Lung (tissue), 12 donors: ENCODE results near the gene ULK4. TPM values are rescaled to one million over a fixed set of nuclear protein-coding genes. Genes with fewer than 3 reads are reported as not detected.
"Not testable (repeated sequence)": the region's sequence is repeated elsewhere in the genome, so short reads cannot be mapped to it uniquely, and the experiment has no call there.

ENCODE experiments used
- ATAC-seq: fragments of 200-7000 bp; cut with Tn5 transposase; one replicate; pipeline ENCODE4 v1.9.1; 2020; ENCODE audit warnings: moderate number of reproducible peaks; ENCODE audit not compliant: insufficient read depth, low FRiP score
- DNase-seq, 3 donors: peaks; one replicate each; pipeline ENCODE4 v3.0.0-alpha.2; 2013 to 2017
- H3K27ac ChIP-seq, 2 donors: one replicate each; pipeline ENCODE4 v1.5.1; 2013; ENCODE audit warnings: mild to moderate bottlenecking in 2 of 2, moderate library complexity in 2 of 2, control low read depth in 1 of 2, inconsistent platforms in 1 of 2, low read depth in 1 of 2, low read length in 1 of 2
- H3K27me3 ChIP-seq, 3 donors: one replicate each; pipeline ENCODE4 v1.5.1; 2013; ENCODE audit warnings: low read length in 2 of 3; ENCODE audit not compliant: control insufficient read depth in 3 of 3, insufficient read depth in 3 of 3
- H3K36me3 ChIP-seq, 4 donors: one replicate each; pipeline ENCODE4 v1.5.1; 2013; ENCODE audit warnings: low read length in 4 of 4, mild to moderate bottlenecking in 1 of 4, moderate library complexity in 1 of 4; ENCODE audit not compliant: control insufficient read depth in 4 of 4, insufficient read depth in 4 of 4
- H3K4me1 ChIP-seq, 5 donors: one replicate each; pipeline ENCODE4 v1.5.1; 2013; ENCODE audit warnings: low read length in 5 of 5, mild to moderate bottlenecking in 2 of 5, moderate library complexity in 1 of 5; ENCODE audit not compliant: control insufficient read depth in 5 of 5, insufficient read depth in 5 of 5
- H3K4me3 ChIP-seq: one replicate; pipeline ENCODE4 v1.5.1; 2013; ENCODE audit warnings: mild to moderate bottlenecking, control low read depth, moderate library complexity
- H3K9ac ChIP-seq, 2 donors: one replicate each; pipeline ENCODE4 v1.5.1; 2013; ENCODE audit warnings: low read length in 2 of 2, control low read depth in 1 of 2; ENCODE audit not compliant: insufficient read depth in 1 of 2
- H3K9me3 ChIP-seq, 4 donors: one replicate each; pipeline ENCODE4 v1.5.1; 2013; ENCODE audit warnings: low read length in 3 of 4, mild to moderate bottlenecking in 1 of 4, moderate library complexity in 1 of 4; ENCODE audit not compliant: control insufficient read depth in 4 of 4, insufficient read depth in 3 of 4
- WGBS, 2 donors: extraction: QIAGEN DNeasy Blood & Tissue Kit; methylation state at CpG; one replicate each; pipeline ENCODE4 v1.1.7; 2013; 5-methylcytosine and 5-hydroxymethylcytosine counted together
- polyA plus RNA-seq, 2 donors: library from polyadenylated mRNA; stranded (reverse); fragments of 200-250 nt; gene quantifications; one replicate each; pipeline ENCODE4 v1.2.1, GENCODE V29; 2013
- total RNA-seq, 2 donors: library from RNA; depleted of rRNA in 1 of 2; stranded (reverse); fragments of >200 nt in 1 of 2; gene quantifications; one replicate each; pipeline ENCODE4 v1.2.1, GENCODE V29; 2014 to 2021
- TF ChIP-seq, protein P1 (sequence below): IDR thresholded peaks from 2 replicates; pipeline ENCODE4 v1.5.1; 2012; ENCODE audit warnings: mild to moderate bottlenecking; ENCODE audit errors: control extremely low read depth, extremely low read depth
- donor health status: control.
- donor health status: control.
- donor health status: Bipolar disorder and iron deficiency.
- donor health status: healthy.
- donor health status: DM: yes; HTN: yes; CAD: no.

Gene ULK4
- total and polyA plus RNA-seq, 4 donors = 2.8 to 56.0 (median 12.6) TPM

DNA sequence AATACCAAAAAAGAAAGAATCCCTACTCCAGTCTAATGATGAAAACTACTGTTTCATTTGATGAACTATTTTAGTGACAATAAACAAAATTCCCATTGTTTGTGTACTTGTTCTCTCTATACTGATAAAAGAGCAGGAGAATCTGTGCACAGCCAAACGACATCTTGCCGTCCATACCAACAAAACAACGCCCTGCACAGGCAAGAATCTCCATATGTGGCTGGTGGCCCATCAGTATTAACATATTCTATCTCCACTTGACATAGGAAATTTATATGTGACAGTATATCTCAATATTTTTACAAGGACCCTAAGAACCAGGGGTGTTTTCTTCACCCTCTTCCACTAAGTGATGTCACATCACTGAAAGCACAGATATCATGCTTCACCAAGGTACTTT is 279.5 kb downstream of the ULK4 start:
- TF ChIP-seq, protein P1, sequence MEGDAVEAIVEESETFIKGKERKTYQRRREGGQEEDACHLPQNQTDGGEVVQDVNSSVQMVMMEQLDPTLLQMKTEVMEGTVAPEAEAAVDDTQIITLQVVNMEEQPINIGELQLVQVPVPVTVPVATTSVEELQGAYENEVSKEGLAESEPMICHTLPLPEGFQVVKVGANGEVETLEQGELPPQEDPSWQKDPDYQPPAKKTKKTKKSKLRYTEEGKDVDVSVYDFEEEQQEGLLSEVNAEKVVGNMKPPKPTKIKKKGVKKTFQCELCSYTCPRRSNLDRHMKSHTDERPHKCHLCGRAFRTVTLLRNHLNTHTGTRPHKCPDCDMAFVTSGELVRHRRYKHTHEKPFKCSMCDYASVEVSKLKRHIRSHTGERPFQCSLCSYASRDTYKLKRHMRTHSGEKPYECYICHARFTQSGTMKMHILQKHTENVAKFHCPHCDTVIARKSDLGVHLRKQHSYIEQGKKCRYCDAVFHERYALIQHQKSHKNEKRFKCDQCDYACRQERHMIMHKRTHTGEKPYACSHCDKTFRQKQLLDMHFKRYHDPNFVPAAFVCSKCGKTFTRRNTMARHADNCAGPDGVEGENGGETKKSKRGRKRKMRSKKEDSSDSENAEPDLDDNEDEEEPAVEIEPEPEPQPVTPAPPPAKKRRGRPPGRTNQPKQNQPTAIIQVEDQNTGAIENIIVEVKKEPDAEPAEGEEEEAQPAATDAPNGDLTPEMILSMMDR = no peak
- H3K9ac ChIP-seq = no peak overlapping the region
- no peak for ATAC-seq
- peaks cover 0 to 2% (median 0%) of the 10 kb centered on the region in 4 donors for H3K9me3 ChIP-seq
- no peak for DNase-seq
- peaks cover 0 to 11% (median 0%) of the 10 kb centered on the region in 5 donors for H3K4me1 ChIP-seq
- WGBS, 2 donors = 93 to 94% methylated on average over 3 of the region's 3 CpGs
- no peaks in the 10 kb centered on the region for H3K27me3 ChIP-seq
- H3K4me3 ChIP-seq = no peak overlapping the region
- H3K36me3 ChIP-seq = no peaks in the 10 kb centered on the region
- no peak overlapping the region for H3K27ac ChIP-seq

DNA sequence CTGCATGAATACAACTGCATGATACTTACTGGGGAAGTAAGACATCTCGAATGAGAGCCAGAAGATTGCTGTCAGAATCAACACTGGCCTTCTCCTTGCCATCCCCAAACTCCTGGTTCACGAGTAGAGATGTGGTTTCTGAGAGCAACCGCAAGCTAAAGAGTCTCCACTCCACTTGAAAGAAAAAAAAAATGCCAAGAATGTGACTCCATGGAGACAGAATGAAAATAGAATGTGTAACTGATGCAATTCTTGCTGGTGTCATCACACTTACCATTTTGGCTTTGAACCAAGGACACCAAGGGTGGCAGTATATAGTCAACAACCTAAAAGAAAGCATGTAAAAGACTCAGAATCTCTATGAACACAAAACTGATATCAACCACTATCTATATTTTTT is 280.4 kb downstream of the ULK4 start:
- H3K9me3 ChIP-seq = peaks cover 0 to 2% (median 0%) of the 10 kb centered on the region in 4 donors
- no peak overlapping the region for H3K4me3 ChIP-seq
- H3K9ac ChIP-seq = no peak overlapping the region
- peaks cover 0 to 11% (median 0%) of the 10 kb centered on the region in 5 donors for H3K4me1 ChIP-seq
- peak; percentile 34 for ATAC-seq
- TF ChIP-seq, protein P1 = no peak
- H3K27me3 ChIP-seq = no peaks in the 10 kb centered on the region
- H3K27ac ChIP-seq = no peak overlapping the region
- DNase-seq = peak; percentile 22 to 70 (median 67)
- WGBS, 2 donors = 52 to 82% methylated on average over 3 of the region's 3 CpGs
- no peaks in the 10 kb centered on the region for H3K36me3 ChIP-seq

DNA sequence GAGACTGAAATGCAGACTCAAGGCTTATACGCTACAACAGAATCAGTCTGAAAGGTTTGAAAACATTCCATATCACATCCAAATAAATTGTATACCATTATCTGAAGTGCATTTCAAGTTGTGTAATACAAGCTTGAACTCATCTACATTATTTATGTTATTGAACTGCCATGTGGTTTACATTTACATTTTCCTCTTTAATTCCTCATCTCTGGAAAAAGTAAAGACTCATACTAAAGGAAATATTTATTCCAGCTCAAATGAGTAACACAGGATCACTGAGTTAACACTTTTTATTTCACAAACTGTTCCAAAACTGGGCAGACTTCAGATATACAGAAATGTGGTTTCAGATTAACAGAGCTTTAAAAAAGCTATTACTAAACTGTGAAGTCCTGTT is 282.5 kb downstream of the ULK4 start:
- TF ChIP-seq, protein P1 = no peak
- H3K27me3 ChIP-seq = no peaks in the 10 kb centered on the region
- no peak overlapping the region for H3K27ac ChIP-seq
- ATAC-seq (no peak), DNase-seq (peak in 2 of 3 donors; percentile 69 to 78)
- no peak overlapping the region for H3K9ac ChIP-seq
- 98 to 100% methylated on average over 1 of the region's 1 CpG for WGBS, 2 donors
- no peaks in the 10 kb centered on the region for H3K9me3 ChIP-seq
- H3K36me3 ChIP-seq = no peaks in the 10 kb centered on the region
- peaks cover 0 to 11% (median 0%) of the 10 kb centered on the region in 5 donors for H3K4me1 ChIP-seq
- H3K4me3 ChIP-seq = no peak overlapping the region

DNA sequence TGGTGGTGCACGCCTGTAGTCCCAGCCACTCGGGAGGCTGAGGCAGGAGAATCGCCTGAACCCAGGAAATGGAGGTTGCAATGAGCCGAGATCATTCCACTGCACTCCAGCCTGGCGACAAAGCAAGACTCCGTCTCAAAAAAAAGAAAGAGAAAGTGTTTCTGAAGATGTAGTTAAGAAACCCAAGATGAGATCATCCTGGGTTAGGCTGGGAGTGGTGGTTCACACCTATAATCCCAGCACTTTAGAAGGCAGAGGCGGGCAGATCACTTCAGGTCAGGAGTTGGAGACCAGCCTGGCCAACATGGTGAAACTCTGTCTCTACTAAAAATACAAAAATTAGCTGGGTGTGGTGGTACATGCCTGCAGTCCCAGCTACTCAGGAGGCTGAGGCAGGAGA is 286.8 kb downstream of the ULK4 start:
- not testable (repeated sequence) for DNase-seq, H3K27ac ChIP-seq, ATAC-seq, H3K4me3 ChIP-seq, H3K4me1 ChIP-seq, H3K9me3 ChIP-seq, H3K36me3 ChIP-seq, H3K27me3 ChIP-seq, H3K9ac ChIP-seq
- 94 to 98% methylated on average over 7 of the region's 7 CpGs for WGBS, 2 donors
